SK-N-SH treated with all-trans-retinoic acid at 6 μM for 48 hours (cell line): ENCODE measurements around the gene MSRB3.

ENCODE experiments used
- ATAC-seq: fragments of 200-7000 bp; cut with Tn5 transposase; 3 replicates; pipeline ENCODE4 v1.9.1; 2020; ENCODE audit warnings: mild to moderate bottlenecking, moderate library complexity
- ARNTL ChIP-seq: fragments of 450-650 bp; formaldehyde crosslinking; IDR thresholded peaks from 2 replicates; pipeline ENCODE4 v1.5.0; 2020; ENCODE audit warnings: low read depth, mild to moderate bottlenecking, moderate library complexity, borderline replicate concordance
- BACH2 ChIP-seq: fragments of 250-450 bp; sonication (Bioruptor Pico); IDR thresholded peaks from 2 replicates; pipeline ENCODE4 v1.9.0; 2021; ENCODE audit warnings: mild to moderate bottlenecking, borderline replicate concordance
- CREB5 ChIP-seq: fragments of 250-450 bp; sonication (Bioruptor Pico); IDR thresholded peaks from 2 replicates; pipeline ENCODE4 v1.5.1; 2020; ENCODE audit warnings: low read depth, mild to moderate bottlenecking, moderate library complexity
- CSDC2 ChIP-seq: fragments of 250-450 bp; sonication (Bioruptor Pico); IDR thresholded peaks from 2 replicates; pipeline ENCODE4 v1.5.0; 2020; ENCODE audit warnings: mild to moderate bottlenecking, moderate library complexity
- ESRRG ChIP-seq: fragments of 250-450 bp; sonication (Bioruptor Pico); IDR thresholded peaks from 2 replicates; pipeline ENCODE4 v1.6.1; 2021; ENCODE audit warnings: mild to moderate bottlenecking
- GLIS3 ChIP-seq: fragments of 250-450 bp; sonication (Bioruptor Pico); IDR thresholded peaks from 2 replicates; pipeline ENCODE4 v1.5.0; 2020; ENCODE audit warnings: mild to moderate bottlenecking, moderate library complexity
- ISL1 ChIP-seq: fragments of 250-450 bp; sonication (Bioruptor Pico); IDR thresholded peaks from 2 replicates; pipeline ENCODE4 v2.1.2; 2022; ENCODE audit warnings: mild to moderate bottlenecking, moderate library complexity
- OSR1 ChIP-seq: fragments of 250-450 bp; sonication (Bioruptor Pico); IDR thresholded peaks from 2 replicates; pipeline ENCODE4 v1.8.0; 2022; ENCODE audit warnings: moderate library complexity, mild to moderate bottlenecking, inconsistent platforms
- POU6F1 ChIP-seq: fragments of 250-450 bp; sonication (Bioruptor Pico); IDR thresholded peaks from 2 replicates; pipeline ENCODE4 v1.8.0; 2021; ENCODE audit warnings: low read depth, mild to moderate bottlenecking, moderate library complexity, borderline replicate concordance
- RARB ChIP-seq: fragments of 250-450 bp; sonication (Bioruptor Pico); IDR thresholded peaks from 2 replicates; pipeline ENCODE4 v1.8.0; 2021; ENCODE audit warnings: mild to moderate bottlenecking, moderate library complexity
- SNAI2 ChIP-seq: fragments of 250-450 bp; sonication (Bioruptor Pico); IDR thresholded peaks from 2 replicates; pipeline ENCODE4 v1.5.0; 2020; ENCODE audit warnings: mild to moderate bottlenecking, moderate library complexity
- TCF4 ChIP-seq: fragments of 250-450 bp; sonication (Bioruptor Pico); IDR thresholded peaks from 2 replicates; pipeline ENCODE4 v1.8.0; 2021; ENCODE audit warnings: mild to moderate bottlenecking, moderate library complexity, borderline replicate concordance
- TOX ChIP-seq: fragments of 250-450 bp; sonication (Bioruptor Pico); IDR thresholded peaks from 2 replicates; pipeline ENCODE4 v1.8.0; 2021; ENCODE audit warnings: mild to moderate bottlenecking, moderate library complexity, borderline replicate concordance
- TSHZ2 ChIP-seq: fragments of 250-450 bp; sonication (Bioruptor Pico); IDR thresholded peaks from 2 replicates; pipeline ENCODE4 v1.5.0; 2020; ENCODE audit warnings: mild to moderate bottlenecking, moderate library complexity
- ZC3H10 ChIP-seq: fragments of 250-450 bp; sonication (Bioruptor Pico); IDR thresholded peaks from 2 replicates; pipeline ENCODE4 v1.5.1; 2021; ENCODE audit warnings: mild to moderate bottlenecking, moderate library complexity
- ZFP3 ChIP-seq: fragments of 250-450 bp; sonication (Bioruptor Pico); IDR thresholded peaks from 2 replicates; pipeline ENCODE4 v1.5.0; 2020; ENCODE audit warnings: mild to moderate bottlenecking, moderate library complexity
- ZFP30 ChIP-seq: fragments of 450-650 bp; formaldehyde crosslinking; IDR thresholded peaks from 2 replicates; pipeline ENCODE4 v1.5.0; 2022; ENCODE audit warnings: mild to moderate bottlenecking, moderate library complexity
- ZNF565 ChIP-seq: fragments of 450-650 bp; formaldehyde crosslinking; conservative IDR thresholded peaks from 2 replicates; pipeline ENCODE4 v1.5.0; 2020; ENCODE audit warnings: low read depth, mild to moderate bottlenecking, moderate library complexity
- ZNF70 ChIP-seq: fragments of 450-650 bp; formaldehyde crosslinking; IDR thresholded peaks from 2 replicates; pipeline ENCODE4 v1.5.0; 2020; ENCODE audit warnings: mild to moderate bottlenecking, moderate library complexity
- ZNF8 ChIP-seq: fragments of 450-650 bp; formaldehyde crosslinking; IDR thresholded peaks from 2 replicates; pipeline ENCODE4 v1.5.0; 2020; ENCODE audit warnings: mild to moderate bottlenecking, moderate library complexity

MSRB3 gene

DNA sequence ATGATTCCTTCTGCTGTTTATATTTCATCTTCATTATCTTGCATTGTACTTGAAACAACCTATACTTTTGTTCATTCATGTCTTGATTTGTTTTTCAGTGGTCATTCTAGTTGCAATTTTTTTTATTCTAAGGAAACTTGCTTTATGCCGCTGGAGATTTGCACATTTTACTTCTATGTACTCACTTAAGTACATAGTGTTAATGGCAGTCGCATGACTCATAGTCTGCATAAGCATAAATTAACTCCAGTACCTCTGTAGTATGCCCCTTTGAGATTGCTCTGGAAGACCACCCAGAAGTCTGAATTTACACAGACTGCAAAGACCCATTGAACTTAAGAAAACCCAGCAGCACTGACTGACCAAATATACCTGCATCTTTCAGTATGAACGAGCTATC lies 77.0 kb downstream of the MSRB3 start:
- peak; percentile 51 for ATAC-seq
- TF ChIP-seq CREB5 (CRISPR knock-in tag) (no peak), GLIS3 (CRISPR knock-in tag) (no peak), ZFP3 (no peak), TSHZ2 (no peak), OSR1 (CRISPR knock-in tag) (no peak), SNAI2 (CRISPR knock-in tag) (no peak), ISL1 (CRISPR knock-in tag) (no peak), ZNF565 (CRISPR knock-in tag) (no peak), ZNF70 (CRISPR knock-in tag) (no peak), POU6F1 (CRISPR knock-in tag) (no peak), ZFP30 (CRISPR knock-in tag) (no peak), CSDC2 (CRISPR knock-in tag) (no peak), ARNTL (no peak)

DNA sequence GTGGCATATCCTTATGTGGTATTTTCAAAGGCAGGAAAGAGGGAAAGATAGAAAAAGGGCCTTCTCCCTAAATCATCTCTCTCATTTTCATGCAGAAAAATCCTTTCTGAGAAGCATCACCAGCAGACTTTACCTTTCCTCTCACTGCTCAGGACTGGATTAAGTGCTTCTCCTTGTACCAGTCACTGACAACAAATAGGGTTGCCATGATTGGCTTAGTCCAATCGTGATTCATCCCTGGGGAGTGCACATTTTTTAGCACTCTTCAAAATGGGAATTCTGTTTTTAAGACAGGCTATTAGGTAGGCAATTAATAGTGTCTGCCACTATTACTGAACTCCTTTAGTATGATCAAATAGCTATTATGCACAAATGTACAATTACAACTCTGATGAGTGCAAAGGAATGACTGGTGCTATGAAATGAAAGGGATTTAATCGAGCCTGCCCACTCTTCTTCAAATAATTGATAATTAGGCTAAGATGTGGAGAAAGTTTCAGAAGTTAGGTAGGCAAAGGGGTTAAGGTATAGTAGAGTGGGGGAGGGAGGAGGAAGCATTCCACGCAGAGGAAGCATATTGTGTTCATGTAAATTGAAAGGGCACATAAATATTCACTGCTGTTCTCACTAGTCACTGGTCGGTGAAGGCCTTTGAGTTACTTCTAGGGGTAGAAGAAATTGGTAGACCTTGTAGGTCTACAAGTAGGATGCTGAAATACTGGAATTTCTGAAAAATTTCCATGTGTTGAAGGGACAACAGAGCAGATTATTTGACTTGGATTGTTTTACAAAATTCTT lies 84.0 kb downstream of the MSRB3 start:
- ATAC-seq, result peak; percentile 79
- TF ChIP-seq BACH2 (CRISPR knock-in tag) (no peak), RARB (CRISPR knock-in tag) (no peak), ZNF8 (CRISPR knock-in tag) (no peak), CREB5 (CRISPR knock-in tag) (no peak), ZNF70 (CRISPR knock-in tag) (no peak), TSHZ2 (no peak), POU6F1 (CRISPR knock-in tag) (no peak), ISL1 (CRISPR knock-in tag) (no peak), ZC3H10 (CRISPR knock-in tag) (no peak), TCF4 (CRISPR knock-in tag) (no peak), TOX (CRISPR knock-in tag) (no peak), ESRRG (CRISPR knock-in tag) (no peak), SNAI2 (CRISPR knock-in tag) (no peak)
